ENCODE data around the gene BCOR. TPM values are rescaled to one million over a fixed set of nuclear protein-coding genes. Genes with fewer than 3 reads are reported as not detected.
A peak's percentile ranks its signal among the peaks of the same experiment; 100 is the strongest.

BCOR gene
- total RNA-seq, 3 donors from 2014 or later, result 11.7 to 28.1 (median 27.9) TPM

- Histone ChIP-seq H3K27ac (no peak overlapping the region), H3K9me3 (no peaks in the 10 kb centered on the region), H3K27me3 (peaks cover 0 to 89% of the 10 kb centered on the region in 2 donors), H3K36me3 (no peaks in the 10 kb centered on the region), H3K4me1 (no peaks in the 10 kb centered on the region), H3K4me3 (peak overlapping the region in 1 of 3 donors; percentile 89)
- DNase-seq (ENCODE audit: low spot score in 2 of 2), result no peak
- no peak for TF ChIP-seq POLR2A (IDR thresholded peaks at IDR 0.05)
- no peak for TF ChIP-seq CTCF (IDR thresholded peaks at IDR 0.05)
- TF ChIP-seq POLR2AphosphoS5 (IDR thresholded peaks at IDR 0.05), result no peak
- intact Hi-C loops (cut with DNase I; ENCODE audit: low total_unique reads), result no loop called here
These were observed 4.2 kb downstream of the BCOR start for GRCh38 chrX:40093586-40093985.

GRCh38 chrX:40092808-40093435, 4.8 kb downstream of the BCOR start:
- no peaks in the 10 kb centered on the region for H3K36me3 ChIP-seq
- no peak overlapping the region for H3K27ac ChIP-seq
- TF ChIP-seq CTCF (IDR thresholded peaks at IDR 0.05) (no peak), POLR2A (IDR thresholded peaks at IDR 0.05) (no peak), POLR2AphosphoS5 (IDR thresholded peaks at IDR 0.05) (no peak)
- H3K27me3 ChIP-seq, result peaks cover 0 to 89% of the 10 kb centered on the region in 2 donors
- no peaks in the 10 kb centered on the region for H3K4me1 ChIP-seq
- no peaks in the 10 kb centered on the region for H3K9me3 ChIP-seq
- intact Hi-C loops (cut with DNase I; ENCODE audit: low total_unique reads), result no loop called here
- H3K4me3 ChIP-seq, result no peak overlapping the region
- no peak for DNase-seq (ENCODE audit: low spot score in 2 of 2)

- intact Hi-C loops (cut with DNase I; ENCODE audit: low total_unique reads), result no loop called here
- no peak overlapping the region for H3K27ac ChIP-seq
- H3K27me3 ChIP-seq, result peaks cover 0 to 92% of the 10 kb centered on the region in 2 donors
These were observed 5.9 kb downstream of the BCOR start for GRCh38 chrX:40091691-40092421.

GRCh38 chrX:40090961-40091360, 6.8 kb downstream of the BCOR start:
- no peaks in the 10 kb centered on the region for H3K9me3 ChIP-seq
- no peaks in the 10 kb centered on the region for H3K36me3 ChIP-seq
- H3K4me1 ChIP-seq, result no peaks in the 10 kb centered on the region
- H3K27ac ChIP-seq, result no peak overlapping the region
- peak overlapping the region in 2 of 3 donors; percentile 52 to 70 for H3K4me3 ChIP-seq
- intact Hi-C loops (cut with DNase I; ENCODE audit: low total_unique reads), result no loop called here
- peaks cover 0 to 90% of the 10 kb centered on the region in 2 donors for H3K27me3 ChIP-seq
- no peak for DNase-seq (ENCODE audit: low spot score in 2 of 2)
- no peak for TF ChIP-seq CTCF (IDR thresholded peaks at IDR 0.05)
- no peak for TF ChIP-seq POLR2A (IDR thresholded peaks at IDR 0.05)
- no peak for TF ChIP-seq POLR2AphosphoS5 (IDR thresholded peaks at IDR 0.05)

More at GRCh38 chrX:40091691-40092421, 5.9 kb downstream of the BCOR start:
- no peaks in the 10 kb centered on the region for H3K36me3 ChIP-seq
- DNase-seq (ENCODE audit: low spot score in 2 of 2), result no peak
- H3K4me3 ChIP-seq, result no peak overlapping the region
- H3K9me3 ChIP-seq, result no peaks in the 10 kb centered on the region
- H3K4me1 ChIP-seq, result no peaks in the 10 kb centered on the region
- TF ChIP-seq POLR2AphosphoS5 (IDR thresholded peaks at IDR 0.05) (no peak), POLR2A (IDR thresholded peaks at IDR 0.05) (no peak), CTCF (IDR thresholded peaks at IDR 0.05) (no peak)

All from breast epithelium (tissue), 4 donors.